Esophagus muscularis mucosa (tissue), 4 donors: ENCODE results near the gene MAFB. TPM values are rescaled to one million over a fixed set of nuclear protein-coding genes. Genes with fewer than 3 reads are reported as not detected.
A peak's percentile ranks its signal among the peaks of the same experiment; 100 is the strongest.

ENCODE experiments used
- DNase-seq: peaks from one replicate; pipeline ENCODE4 v3.0.0-alpha.2; 2017; ENCODE audit errors: extremely low spot score
- H3K27ac ChIP-seq, 4 donors: fragments of 200-600 bp; sonication (generic); replicated peaks in 1 of 4; 1 replicate in 3 of 4; 2 replicates in 1 of 4; pipeline ENCODE4 v1.5.1; 2016 to 2019; ENCODE audit warnings: mild to moderate bottlenecking in 1 of 4
- H3K27me3 ChIP-seq, 4 donors: fragments of 200-600 bp; sonication (generic); one replicate each; pipeline versions ENCODE4 v1.5.1 to v1.6.0; 2016 to 2019
- H3K36me3 ChIP-seq, 4 donors: fragments of 200-600 bp; sonication (generic); one replicate each; pipeline ENCODE4 v1.5.1; 2016 to 2019
- H3K4me1 ChIP-seq, 4 donors: fragments of 200-600 bp; sonication (generic); one replicate each; pipeline ENCODE4 v1.5.1; 2016 to 2019
- H3K4me3 ChIP-seq, 4 donors: fragments of 200-600 bp; sonication (generic); 1 replicate in 2 of 4; 2 replicates in 2 of 4; pipeline ENCODE4 v1.5.1; 2016 to 2019; ENCODE audit warnings: mild to moderate bottlenecking in 4 of 4, moderate library complexity in 1 of 4
- H3K9me3 ChIP-seq, 4 donors: fragments of 200-600 bp; sonication (generic); 1 replicate in 3 of 4; 2 replicates in 1 of 4; pipeline ENCODE4 v1.5.1; 2016 to 2019
- EP300 ChIP-seq: sonication (generic); formaldehyde crosslinking; IDR thresholded peaks from one replicate; pipeline ENCODE4 v1.6.1; 2017; ENCODE audit warnings: antibody characterized with exemption
- POLR2A ChIP-seq: fragments of 450-650 bp; IDR thresholded peaks from one replicate; pipeline ENCODE4 v1.6.1; 2017; ENCODE audit warnings: antibody characterized with exemption, moderate library complexity, mild to moderate bottlenecking, low read depth
- POLR2AphosphoS5 ChIP-seq, 2 donors: sonication (generic); formaldehyde crosslinking; IDR thresholded peaks; one replicate each; pipeline ENCODE4 v1.6.1; 2017; ENCODE audit warnings: antibody characterized with exemption in 2 of 2
- WGBS: methylation state at CpG from one replicate; pipeline ENCODE4 v1.1.5; 2018; 5-methylcytosine and 5-hydroxymethylcytosine counted together
- intact Hi-C: fragments of 100-400 bp; cut with DNase I; formaldehyde crosslinking; loops from one replicate; pipeline ENCODE4 v1.15.1; 2023
- total RNA-seq, 4 donors: library from RNA; depleted of rRNA; stranded (reverse); fragments of >200 nt; gene quantifications; one replicate each; pipeline versions ENCODE4 v1.1.0 to v1.2.1, GENCODE V29; 2016
- TF ChIP-seq, protein P1 (sequence below), 3 experiments: fragments of 200-600 bp in 2 of 3; fragments of 450-650 bp in 1 of 3; sonication (generic) in 2 of 3; IDR thresholded peaks; one replicate each; pipeline ENCODE4 v1.5.1; 2017 to 2019; ENCODE audit warnings: antibody characterized with exemption in 3 of 3, mild to moderate bottlenecking in 2 of 3, moderate library complexity in 1 of 3

Gene MAFB
- total RNA-seq, 4 donors from 2014 or later, result 34.6 to 77.5 (median 37.3) TPM

DNA sequence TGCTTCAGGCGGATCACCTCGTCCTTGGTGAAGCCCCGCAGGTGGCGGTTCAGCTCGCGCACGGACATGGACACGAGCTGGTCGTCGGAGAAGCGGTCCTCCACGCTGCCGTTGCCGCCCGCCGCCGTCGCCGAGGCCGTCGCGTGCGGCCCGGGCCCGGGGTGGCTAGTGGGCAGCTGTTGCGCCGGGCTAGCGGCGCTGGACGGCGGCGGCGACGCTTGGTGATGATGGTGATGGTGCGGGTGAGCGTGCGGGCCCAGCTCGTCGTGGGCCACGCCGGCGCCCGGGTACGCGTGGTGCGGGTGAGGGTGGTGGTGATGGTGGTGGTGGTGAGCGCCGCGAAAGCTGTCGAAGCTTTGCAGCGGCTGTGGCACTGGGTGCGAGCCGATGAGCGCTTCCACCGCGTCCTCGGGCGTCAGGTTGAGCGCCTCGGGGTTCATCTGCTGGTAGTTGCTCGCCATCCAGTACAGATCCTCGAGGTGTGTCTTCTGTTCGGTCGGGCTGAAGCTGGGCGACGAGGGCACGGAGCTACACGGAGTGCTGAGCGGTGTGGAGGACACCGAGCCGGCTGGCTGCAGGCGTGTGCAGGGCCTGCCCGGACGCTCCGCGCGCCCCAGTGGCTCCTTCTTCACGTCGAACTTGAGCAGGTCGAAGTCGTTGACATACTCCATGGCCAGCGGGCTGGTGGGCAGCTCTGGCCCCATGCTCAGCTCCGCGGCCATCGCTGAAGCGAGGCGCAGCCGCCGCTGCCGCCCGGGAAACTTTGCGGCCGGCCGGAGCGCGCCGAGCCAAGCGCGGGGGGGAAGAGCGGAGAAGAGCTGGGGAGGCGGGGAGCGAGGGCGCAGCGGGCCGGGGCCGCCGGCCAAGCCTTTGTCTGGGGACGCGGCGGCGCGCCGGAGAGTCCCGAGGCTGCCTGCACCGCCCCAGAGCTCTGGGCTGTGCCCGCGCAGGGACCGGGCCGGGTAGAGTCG is 622 bp downstream of the MAFB start:
- no peaks in the 10 kb centered on the region for H3K36me3 ChIP-seq
- intact Hi-C loops, result loop anchor here (5.0 kb wide), 1 partner anchor 526 kb away; no protein-coding TSS in a partner anchor
- peak overlapping the region; percentile 92 to 97 (median 95) for H3K27ac ChIP-seq
- DNase-seq, result no peak
- 2% methylated on average over 35 of the region's 120 CpGs for WGBS
- peaks cover 0 to 47% (median 29%) of the 10 kb centered on the region in 4 donors for H3K27me3 ChIP-seq
- H3K9me3 ChIP-seq, result no peaks in the 10 kb centered on the region
- H3K4me3 ChIP-seq, result peak overlapping the region; percentile 60 to 82 (median 70)
- H3K4me1 ChIP-seq, result peaks cover 24 to 65% (median 57%) of the 10 kb centered on the region in 4 donors
- no peak for TF ChIP-seq POLR2A
- no peak for TF ChIP-seq EP300
- TF ChIP-seq POLR2AphosphoS5 (IDR thresholded peaks at IDR 0.05), result no peak

DNA sequence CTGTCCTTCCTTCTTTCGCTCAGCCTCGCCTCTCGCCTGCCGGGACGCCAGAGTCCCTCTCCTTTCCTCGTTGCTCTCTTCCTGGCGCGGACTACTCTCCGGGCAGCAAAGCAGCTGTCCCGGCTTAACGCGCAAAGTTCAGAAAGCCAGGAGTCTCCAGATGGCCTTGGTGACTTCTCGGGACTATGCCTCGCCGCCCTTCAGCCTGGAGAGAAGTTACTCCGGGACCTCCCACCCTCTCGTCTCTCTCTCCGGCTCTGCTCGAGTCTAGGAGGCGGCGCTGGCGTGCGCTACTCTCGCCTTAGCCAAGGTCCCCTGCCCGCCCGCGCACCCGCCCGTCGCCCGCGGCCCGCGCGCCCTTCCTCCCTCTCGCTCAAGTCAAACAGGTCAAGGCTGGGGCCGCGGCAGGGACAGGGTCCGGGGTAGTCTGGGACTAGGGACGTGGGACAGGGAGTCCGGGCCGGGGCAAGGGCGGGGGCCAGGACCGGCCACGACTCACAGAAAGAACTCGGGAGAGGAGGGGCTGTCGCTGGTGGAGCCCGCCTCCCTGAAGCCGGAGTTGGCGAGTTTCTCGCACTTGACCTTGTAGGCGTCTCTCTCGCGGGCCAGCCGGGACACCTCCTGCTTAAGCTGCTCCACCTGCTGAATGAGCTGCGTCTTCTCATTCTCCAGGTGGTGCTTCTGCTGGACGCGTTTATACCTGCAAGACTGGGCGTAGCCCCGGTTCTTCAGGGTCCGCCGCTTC is 1.5 kb downstream of the MAFB start:
- DNase-seq, result no peak
- no peaks in the 10 kb centered on the region for H3K36me3 ChIP-seq
- H3K27ac ChIP-seq, result peak overlapping the region; percentile 92 to 97 (median 95)
- no peaks in the 10 kb centered on the region for H3K9me3 ChIP-seq
- peaks cover 24 to 68% (median 61%) of the 10 kb centered on the region in 4 donors for H3K4me1 ChIP-seq
- 6% methylated on average over 27 of the region's 62 CpGs for WGBS
- H3K4me3 ChIP-seq, result peak overlapping the region; percentile 60 to 82 (median 70)
- intact Hi-C loops, result loop anchor here (5.0 kb wide), 1 partner anchor 525 kb away; no protein-coding TSS in a partner anchor
- no peak for TF ChIP-seq EP300
- no peak for TF ChIP-seq POLR2AphosphoS5 (IDR thresholded peaks at IDR 0.05)
- TF ChIP-seq, protein P1, sequence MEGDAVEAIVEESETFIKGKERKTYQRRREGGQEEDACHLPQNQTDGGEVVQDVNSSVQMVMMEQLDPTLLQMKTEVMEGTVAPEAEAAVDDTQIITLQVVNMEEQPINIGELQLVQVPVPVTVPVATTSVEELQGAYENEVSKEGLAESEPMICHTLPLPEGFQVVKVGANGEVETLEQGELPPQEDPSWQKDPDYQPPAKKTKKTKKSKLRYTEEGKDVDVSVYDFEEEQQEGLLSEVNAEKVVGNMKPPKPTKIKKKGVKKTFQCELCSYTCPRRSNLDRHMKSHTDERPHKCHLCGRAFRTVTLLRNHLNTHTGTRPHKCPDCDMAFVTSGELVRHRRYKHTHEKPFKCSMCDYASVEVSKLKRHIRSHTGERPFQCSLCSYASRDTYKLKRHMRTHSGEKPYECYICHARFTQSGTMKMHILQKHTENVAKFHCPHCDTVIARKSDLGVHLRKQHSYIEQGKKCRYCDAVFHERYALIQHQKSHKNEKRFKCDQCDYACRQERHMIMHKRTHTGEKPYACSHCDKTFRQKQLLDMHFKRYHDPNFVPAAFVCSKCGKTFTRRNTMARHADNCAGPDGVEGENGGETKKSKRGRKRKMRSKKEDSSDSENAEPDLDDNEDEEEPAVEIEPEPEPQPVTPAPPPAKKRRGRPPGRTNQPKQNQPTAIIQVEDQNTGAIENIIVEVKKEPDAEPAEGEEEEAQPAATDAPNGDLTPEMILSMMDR (IDR thresholded peaks at IDR 0.05), result no peak
- TF ChIP-seq POLR2A, result no peak
- H3K27me3 ChIP-seq, result peaks cover 0 to 47% (median 21%) of the 10 kb centered on the region in 4 donors

DNA sequence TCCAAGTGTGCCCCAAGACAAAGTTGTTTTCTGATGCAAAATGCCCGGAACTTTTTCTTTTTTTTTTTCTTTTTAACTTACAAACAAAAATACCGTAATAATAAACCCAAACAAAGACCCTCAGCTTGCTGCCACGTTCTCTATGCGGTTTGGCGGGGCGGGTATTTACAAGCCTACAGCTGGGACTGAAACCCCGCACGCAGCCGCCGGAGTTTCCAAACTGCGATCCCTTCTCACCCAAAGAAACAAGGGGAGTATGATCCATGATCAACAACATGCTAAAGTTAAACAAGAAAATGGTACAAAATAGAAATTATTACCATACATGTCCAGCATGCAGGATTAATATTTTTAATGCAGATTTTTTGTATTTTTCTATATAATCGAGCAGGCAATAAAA is 2.1 kb downstream of the MAFB start:
- TF ChIP-seq, protein P1 (IDR thresholded peaks at IDR 0.05), result no peak
- TF ChIP-seq POLR2A (no peak), EP300 (no peak), POLR2AphosphoS5 (IDR thresholded peaks at IDR 0.05) (no peak)
- Histone ChIP-seq H3K27ac (peak overlapping the region; percentile 92 to 97 (median 95)), H3K4me1 (peaks cover 26 to 69% (median 57%) of the 10 kb centered on the region in 4 donors), H3K9me3 (no peaks in the 10 kb centered on the region), H3K4me3 (peak overlapping the region; percentile 60 to 82 (median 70)), H3K36me3 (no peaks in the 10 kb centered on the region), H3K27me3 (peaks cover 0 to 44% (median 15%) of the 10 kb centered on the region in 4 donors)
- no peak for DNase-seq
- WGBS, result 70% methylated on average over 12 of the region's 12 CpGs
- intact Hi-C loops, result loop anchor here (5.0 kb wide), 1 partner anchor 525 kb away; no protein-coding TSS in a partner anchor

DNA sequence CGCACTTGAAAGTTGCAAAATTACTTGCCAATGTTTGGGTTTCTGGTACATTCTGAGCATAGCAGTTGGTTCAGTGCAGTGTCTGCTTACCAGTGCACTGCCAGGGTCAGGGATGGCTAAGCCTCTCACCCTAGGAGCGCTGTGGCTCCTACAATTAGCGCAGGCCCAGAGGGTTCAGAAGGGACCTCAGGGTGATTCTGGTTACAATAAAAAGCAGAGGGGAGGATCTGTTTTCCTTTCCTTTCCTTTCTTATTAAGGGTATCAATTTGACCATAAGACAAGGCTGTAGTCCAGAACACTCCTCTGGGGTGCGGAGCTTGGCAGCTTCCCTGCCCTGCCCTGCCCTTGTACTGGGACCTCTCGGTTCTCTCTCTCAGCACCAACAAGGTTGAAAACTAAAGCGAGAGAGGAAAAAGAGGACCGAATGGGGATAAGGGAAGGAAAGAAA is 2.6 kb downstream of the MAFB start:
- Histone ChIP-seq H3K4me3 (peak overlapping the region; percentile 60 to 82 (median 70)), H3K27ac (peak overlapping the region in 2 of 4 donors; percentile 39 to 92), H3K27me3 (peaks cover 0 to 40% (median 12%) of the 10 kb centered on the region in 4 donors), H3K36me3 (no peaks in the 10 kb centered on the region), H3K4me1 (peaks cover 27 to 69% (median 57%) of the 10 kb centered on the region in 4 donors), H3K9me3 (no peaks in the 10 kb centered on the region)
- no peak for TF ChIP-seq POLR2AphosphoS5 (IDR thresholded peaks at IDR 0.05)
- TF ChIP-seq EP300, result no peak
- no peak for TF ChIP-seq POLR2A
- TF ChIP-seq, protein P1 (IDR thresholded peaks at IDR 0.05), result no peak
- 56% methylated on average over 7 of the region's 7 CpGs for WGBS
- DNase-seq, result no peak
- intact Hi-C loops, result loop anchor here (5.0 kb wide), 1 partner anchor 524 kb away; no protein-coding TSS in a partner anchor
